Omental fat pad (tissue), 4 donors: ENCODE results near the gene SIMC1. TPM values are rescaled to one million over a fixed set of nuclear protein-coding genes. Genes with fewer than 3 reads are reported as not detected.
"Not testable (repeated sequence)": the region's sequence is repeated elsewhere in the genome, so short reads cannot be mapped to it uniquely, and the experiment has no call there.

Experiments
- ATAC-seq: fragments of 150-250 bp; one replicate; pipeline ENCODE4 v1.9.1; 2016; ENCODE audit warnings: mild to moderate bottlenecking, moderate library complexity; ENCODE audit not compliant: low FRiP score
- DNase-seq: peaks from one replicate; pipeline ENCODE4 v3.0.0-alpha.2; 2019; ENCODE audit warnings: low spot score
- CTCF ChIP-seq, 3 donors: fragments of 450-650 bp; IDR thresholded peaks; one replicate each; pipeline ENCODE4 v1.5.1; 2016 to 2017; ENCODE audit warnings: antibody characterized with exemption in 3 of 3, mild to moderate bottlenecking in 3 of 3, moderate library complexity in 2 of 3
- total RNA-seq, 4 donors: library from RNA; depleted of rRNA; stranded (reverse); fragments of >200 nt; gene quantifications; one replicate each; pipeline ENCODE4 v1.1.0, GENCODE V29; 2016

SIMC1 gene
- total RNA-seq, 4 donors from 2014 or later = 8.3 to 18.0 (median 10.7) TPM

GRCh38 chr5:176244318-176244717 lies 6.1 kb downstream of the SIMC1 start:
- DNase-seq, ATAC-seq: not testable (repeated sequence)

GRCh38 chr5:176245074-176245473 lies 6.8 kb downstream of the SIMC1 start:
- ATAC-seq, DNase-seq: not testable (repeated sequence)

- ATAC-seq, DNase-seq: not testable (repeated sequence)
These were observed 7.3 kb downstream of the SIMC1 start for GRCh38 chr5:176245489-176245888.

- not testable (repeated sequence) for ATAC-seq, DNase-seq
These were observed 12.5 kb downstream of the SIMC1 start for GRCh38 chr5:176250691-176251090.

- DNase-seq, ATAC-seq: not testable (repeated sequence)
These were observed 13.9 kb downstream of the SIMC1 start for GRCh38 chr5:176252171-176252570.

GRCh38 chr5:176253370-176254065 lies 15.3 kb downstream of the SIMC1 start:
- ATAC-seq, DNase-seq: not testable (repeated sequence)

GRCh38 chr5:176254066-176254393 lies 15.8 kb downstream of the SIMC1 start:
- peak; percentile 41 for ATAC-seq
- DNase-seq = not testable (repeated sequence)

- ATAC-seq, DNase-seq: not testable (repeated sequence)
These were observed 19.8 kb downstream of the SIMC1 start for GRCh38 chr5:176257871-176258505.

GRCh38 chr5:176260682-176261081 lies 22.5 kb downstream of the SIMC1 start:
- DNase-seq, ATAC-seq: not testable (repeated sequence)

- not testable (repeated sequence) for DNase-seq, ATAC-seq
These were observed 28.2 kb downstream of the SIMC1 start for GRCh38 chr5:176266448-176266847.

- not testable (repeated sequence) for ATAC-seq, DNase-seq
These were observed 50.8 kb downstream of the SIMC1 start for GRCh38 chr5:176289018-176289417.

GRCh38 chr5:176290057-176290840 lies 52.0 kb downstream of the SIMC1 start:
- peak; percentile 37 for ATAC-seq
- DNase-seq = not testable (repeated sequence)

- DNase-seq, ATAC-seq: not testable (repeated sequence)
These were observed 67.1 kb downstream of the SIMC1 start for GRCh38 chr5:176305356-176305755.

GRCh38 chr5:176317534-176318374 lies 79.5 kb downstream of the SIMC1 start:
- DNase-seq (no peak), ATAC-seq (no peak)
- no peak for TF ChIP-seq CTCF (IDR thresholded peaks at IDR 0.05)
